Mucosa of descending colon (tissue), 3 donors: Measurements from ENCODE around the gene DAGLB. TPM values are rescaled to one million over a fixed set of nuclear protein-coding genes. Genes with fewer than 3 reads are reported as not detected.
"Not testable (repeated sequence)": the region's sequence is repeated elsewhere in the genome, so short reads cannot be mapped to it uniquely, and the experiment has no call there.

Experiments
- ATAC-seq: fragments of 200-7000 bp; cut with Tn5 transposase; one replicate; pipeline ENCODE4 v1.9.1; 2020; ENCODE audit warnings: mild to moderate bottlenecking, moderate library complexity
- DNase-seq, 3 donors: peaks; one replicate each; pipeline ENCODE4 v3.0.0-alpha.2; 2020
- H3K36me3 ChIP-seq: fragments of 200-600 bp; one replicate; pipeline ENCODE4 v1.8.0; 2021; ENCODE audit warnings: low read depth, mild to moderate bottlenecking
- H3K4me1 ChIP-seq: fragments of 200-600 bp; one replicate; pipeline ENCODE4 v1.8.0; 2021; ENCODE audit warnings: low read depth, mild to moderate bottlenecking
- H3K4me3 ChIP-seq: fragments of 200-600 bp; one replicate; pipeline ENCODE4 v1.8.0; 2021; ENCODE audit warnings: mild to moderate bottlenecking
- H3K9me3 ChIP-seq: fragments of 200-600 bp; one replicate; pipeline ENCODE4 v1.8.0; 2021; ENCODE audit warnings: mild to moderate bottlenecking
- CTCF ChIP-seq: fragments of 200-600 bp; IDR thresholded peaks from one replicate; pipeline ENCODE4 v1.8.0; 2022; ENCODE audit warnings: antibody characterized with exemption, mild to moderate bottlenecking
- intact Hi-C, 2 donors: fragments of 100-400 bp; cut with DNase I in 1 of 2; cut with micrococcal nuclease in 1 of 2; formaldehyde crosslinking; loops; one replicate each; pipeline versions ENCODE4 v1.11.0 to v1.11.1; 2022; cut with DNase I, micrococcal nuclease
- total RNA-seq, 3 donors: library from RNA; stranded (reverse); fragmentation: NEBNext Ultra II Directional in 2 of 3; extraction: Animal tissue kit (Norgen Biotek cat#: 25700) in 2 of 3; gene quantifications; one replicate each; pipeline versions ENCODE4 v1.2.1 to v1.2.4, GENCODE V29; 2021 to 2023
- donor health status: DM: no; HTN: no; CAD: no; lungs with moderate emphysema.
- donor health status: DM: no; HTN: no; CAD: no.
- donor health status: DM: no; HTN: yes; CAD: no.

Gene DAGLB
- total RNA-seq, 3 donors from 2014 or later, result 18.4 to 25.4 (median 20.3) TPM

- peaks cover 54% of the 10 kb centered on the region for H3K4me1 ChIP-seq
- peaks cover 6% of the 10 kb centered on the region for H3K36me3 ChIP-seq
- intact Hi-C loops, result no loop called here
- TF ChIP-seq CTCF, result no peak
- DNase-seq (peak in 1 of 3 donors; percentile 8), ATAC-seq (peak; percentile 90)
- H3K9me3 ChIP-seq, result no peaks in the 10 kb centered on the region
- no peak overlapping the region for H3K4me3 ChIP-seq
Observed at GRCh38 chr7:6385110-6385781, 62.5 kb downstream of the DAGLB start.

- no peak for TF ChIP-seq CTCF
- Histone ChIP-seq H3K36me3 (peaks cover 6% of the 10 kb centered on the region), H3K4me3 (no peak overlapping the region), H3K4me1 (peaks cover 58% of the 10 kb centered on the region), H3K9me3 (no peaks in the 10 kb centered on the region)
- DNase-seq (no peak), ATAC-seq (peak; percentile 58)
- intact Hi-C loops, result no loop called here
Observed at GRCh38 chr7:6384327-6384726, 63.4 kb downstream of the DAGLB start.

- intact Hi-C loops, result no loop called here
- H3K9me3 ChIP-seq, result no peaks in the 10 kb centered on the region
- no peak for DNase-seq
- ATAC-seq, result no peak
- peaks cover 71% of the 10 kb centered on the region for H3K4me1 ChIP-seq
- no peak for TF ChIP-seq CTCF
- peaks cover under 1% of the 10 kb centered on the region for H3K36me3 ChIP-seq
- H3K4me3 ChIP-seq, result no peak overlapping the region
Observed at GRCh38 chr7:6382817-6383216, 64.9 kb downstream of the DAGLB start.

GRCh38 chr7:6381846-6382245, 65.9 kb downstream of the DAGLB start:
- H3K9me3 ChIP-seq, H3K4me3 ChIP-seq, intact Hi-C loops, ATAC-seq, H3K36me3 ChIP-seq: not testable (repeated sequence)
- peak in 1 of 3 donors; percentile 8 for DNase-seq
- peaks cover 79% of the 10 kb centered on the region for H3K4me1 ChIP-seq

- DNase-seq (no peak), ATAC-seq (no peak)
- intact Hi-C loops, result no loop called here
- Histone ChIP-seq H3K36me3 (no peaks in the 10 kb centered on the region), H3K4me1 (peaks cover 78% of the 10 kb centered on the region), H3K9me3 (no peaks in the 10 kb centered on the region), H3K4me3 (no peak overlapping the region)
- no peak for TF ChIP-seq CTCF
Observed at GRCh38 chr7:6380310-6381095, 67.3 kb downstream of the DAGLB start.

- no peak for TF ChIP-seq CTCF
- Histone ChIP-seq H3K36me3 (no peaks in the 10 kb centered on the region), H3K9me3 (no peaks in the 10 kb centered on the region), H3K4me3 (no peak overlapping the region), H3K4me1 (peaks cover 72% of the 10 kb centered on the region)
- intact Hi-C loops, result no loop called here
- DNase-seq (no peak), ATAC-seq (no peak)
Observed at GRCh38 chr7:6379886-6380285, 67.9 kb downstream of the DAGLB start.

GRCh38 chr7:6378556-6378955, 69.2 kb downstream of the DAGLB start:
- ATAC-seq, H3K4me3 ChIP-seq, H3K36me3 ChIP-seq, intact Hi-C loops, DNase-seq, H3K9me3 ChIP-seq: not testable (repeated sequence)
- H3K4me1 ChIP-seq, result peaks cover 59% of the 10 kb centered on the region
